SIG-M5 treated with dmso at 0.1 percent for 504 hours (cell line): ENCODE data around the gene ORM2.

ENCODE experiments used
- DNase-seq: peaks from one replicate; lab custom pipeline; 2025; ENCODE audit not compliant: unreplicated experiment; lab: John Stamatoyannopoulos, UW

The ORM2 gene

GRCh38 chr9:114291886-114292590 is 37.6 kb upstream of the ORM2 start:
- no peak for DNase-seq

DNA sequence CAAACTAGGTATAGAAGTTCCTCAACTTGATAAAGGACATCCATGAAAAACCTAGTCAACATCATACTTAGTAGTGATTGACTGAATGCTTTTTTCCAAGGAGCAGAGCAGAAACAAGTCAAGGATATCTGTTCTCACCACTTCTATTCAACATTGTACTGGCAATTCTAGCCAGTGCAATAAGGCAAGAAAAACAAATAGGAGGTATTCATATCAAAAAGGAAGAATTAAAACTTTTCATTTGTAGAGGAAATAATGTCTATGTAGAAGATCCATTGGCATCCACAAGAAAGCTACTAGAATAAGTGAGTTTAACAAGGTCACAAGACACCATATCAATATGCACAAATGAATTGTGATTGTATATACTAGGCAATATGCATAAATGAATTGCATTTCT is 35.0 kb upstream of the ORM2 start:
- DNase-seq: no peak

DNA sequence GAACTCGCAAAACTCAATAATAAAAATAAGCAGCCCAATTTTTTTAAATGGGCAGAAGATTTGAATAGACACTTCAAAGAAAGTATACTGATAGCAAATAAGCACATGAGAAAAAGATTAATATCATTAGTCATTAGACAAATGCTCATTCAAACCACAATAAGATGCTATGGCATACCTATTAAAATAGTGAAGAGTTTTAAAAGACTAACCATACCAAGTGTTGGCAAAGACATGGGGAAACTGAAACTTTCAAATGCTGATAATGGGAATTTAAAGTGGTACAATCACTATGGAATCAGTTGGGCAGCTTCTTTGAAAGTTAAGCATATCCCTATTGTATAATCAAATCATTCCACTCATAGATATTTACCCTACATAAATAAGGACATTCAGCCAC is 33.3 kb upstream of the ORM2 start:
- no peak for DNase-seq

- DNase-seq: no peak
Observed at GRCh38 chr9:114299286-114300152, 30.1 kb upstream of the ORM2 start.

- no peak for DNase-seq
Observed at GRCh38 chr9:114300153-114300845, 29.4 kb upstream of the ORM2 start.

DNA sequence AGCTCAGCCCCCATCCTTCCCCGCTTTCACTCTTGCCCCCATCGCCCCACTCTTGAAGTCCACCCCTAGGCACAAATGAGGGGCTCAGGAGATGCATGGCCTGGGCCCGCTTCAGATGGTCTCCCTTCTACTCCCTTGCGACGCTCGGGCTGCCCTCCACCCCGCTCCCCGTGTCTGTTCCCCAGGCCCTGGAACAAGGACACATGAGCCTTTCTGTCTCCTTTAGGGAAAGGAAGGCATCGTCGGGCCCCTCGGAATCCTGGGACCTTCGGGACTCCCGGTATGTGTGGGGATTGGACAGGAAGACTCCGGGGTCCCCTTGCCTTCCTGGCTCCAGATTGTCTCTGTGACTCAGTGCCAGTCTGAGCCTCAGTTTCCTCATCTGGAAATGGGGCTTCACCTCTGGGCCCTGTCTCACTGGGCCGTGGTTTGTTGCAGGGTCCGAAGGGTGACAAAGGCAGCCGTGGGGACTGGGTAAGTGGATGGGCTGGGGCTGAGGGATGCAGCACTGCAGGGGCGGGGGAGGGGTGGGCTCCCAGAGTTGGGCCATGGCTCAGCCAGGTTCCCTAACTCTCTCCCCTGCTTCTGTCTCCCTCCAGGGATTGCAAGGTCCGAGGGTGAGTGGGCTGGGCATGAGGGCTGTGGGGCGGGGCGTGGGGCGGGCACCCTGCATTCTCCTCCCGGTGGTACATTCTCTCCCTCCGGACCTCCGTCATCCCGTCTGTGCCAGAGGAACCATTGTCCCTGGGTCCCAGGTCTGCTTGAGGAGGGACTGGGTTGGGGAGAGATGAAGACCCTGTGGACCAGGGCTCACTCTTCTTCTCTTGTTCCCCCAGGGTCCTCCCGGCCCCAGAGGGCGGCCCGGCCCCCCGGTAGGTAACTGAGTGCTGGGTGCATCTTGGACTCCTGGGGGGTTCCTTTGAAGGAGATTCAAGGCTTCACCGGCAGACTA is 28.5 kb upstream of the ORM2 start:
- no peak for DNase-seq

- DNase-seq: no peak
Observed at GRCh38 chr9:114301798-114302565, 27.7 kb upstream of the ORM2 start.

- DNase-seq: no peak
Observed at GRCh38 chr9:114302727-114303126, 26.9 kb upstream of the ORM2 start.

- no peak for DNase-seq
Observed at GRCh38 chr9:114303571-114303970, 26.1 kb upstream of the ORM2 start.

DNA sequence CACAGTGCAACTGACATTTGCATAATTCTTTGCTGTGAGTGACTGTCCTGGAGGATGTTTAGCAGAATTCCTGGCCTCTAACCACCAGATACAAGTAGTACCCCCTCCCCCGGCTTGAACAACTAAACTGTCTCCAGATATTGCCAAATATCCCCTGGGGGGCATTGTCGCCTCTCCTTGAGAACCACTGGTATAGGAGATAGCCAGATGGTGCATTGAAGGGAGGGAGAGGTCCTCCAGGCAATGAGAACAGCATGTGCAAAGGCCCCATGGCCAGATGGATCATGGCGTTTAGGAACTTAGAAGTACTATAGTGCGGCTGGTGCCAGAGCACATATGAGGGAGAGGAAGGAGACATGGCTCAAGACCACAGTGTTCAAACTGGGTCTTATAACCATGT is 25.7 kb upstream of the ORM2 start:
- no peak for DNase-seq

GRCh38 chr9:114304416-114305188 is 25.1 kb upstream of the ORM2 start:
- no peak for DNase-seq

DNA sequence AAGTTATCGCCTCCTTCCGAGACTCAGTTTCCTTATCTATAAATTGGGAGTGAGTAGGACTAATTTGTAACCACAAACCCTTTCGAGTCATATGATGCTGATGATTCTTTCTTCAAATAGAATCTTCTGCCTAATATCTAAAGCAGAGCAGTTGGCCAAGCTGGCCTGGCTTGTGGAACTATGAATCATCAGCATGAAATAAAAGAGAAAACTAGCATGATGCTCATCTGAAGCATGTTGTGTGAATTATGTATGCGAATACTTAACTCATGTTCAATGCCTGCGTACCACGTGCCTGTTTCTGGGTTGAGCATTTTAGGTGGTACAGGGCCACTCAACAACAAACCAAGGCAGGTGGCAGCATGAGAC is 21.8 kb upstream of the ORM2 start:
- DNase-seq: no peak

- no peak for DNase-seq
Observed at GRCh38 chr9:114308361-114308950, 21.2 kb upstream of the ORM2 start.

GRCh38 chr9:114309096-114309495 is 20.6 kb upstream of the ORM2 start:
- DNase-seq: no peak

- DNase-seq: no peak
Observed at GRCh38 chr9:114310471-114311450, 18.9 kb upstream of the ORM2 start.

DNA sequence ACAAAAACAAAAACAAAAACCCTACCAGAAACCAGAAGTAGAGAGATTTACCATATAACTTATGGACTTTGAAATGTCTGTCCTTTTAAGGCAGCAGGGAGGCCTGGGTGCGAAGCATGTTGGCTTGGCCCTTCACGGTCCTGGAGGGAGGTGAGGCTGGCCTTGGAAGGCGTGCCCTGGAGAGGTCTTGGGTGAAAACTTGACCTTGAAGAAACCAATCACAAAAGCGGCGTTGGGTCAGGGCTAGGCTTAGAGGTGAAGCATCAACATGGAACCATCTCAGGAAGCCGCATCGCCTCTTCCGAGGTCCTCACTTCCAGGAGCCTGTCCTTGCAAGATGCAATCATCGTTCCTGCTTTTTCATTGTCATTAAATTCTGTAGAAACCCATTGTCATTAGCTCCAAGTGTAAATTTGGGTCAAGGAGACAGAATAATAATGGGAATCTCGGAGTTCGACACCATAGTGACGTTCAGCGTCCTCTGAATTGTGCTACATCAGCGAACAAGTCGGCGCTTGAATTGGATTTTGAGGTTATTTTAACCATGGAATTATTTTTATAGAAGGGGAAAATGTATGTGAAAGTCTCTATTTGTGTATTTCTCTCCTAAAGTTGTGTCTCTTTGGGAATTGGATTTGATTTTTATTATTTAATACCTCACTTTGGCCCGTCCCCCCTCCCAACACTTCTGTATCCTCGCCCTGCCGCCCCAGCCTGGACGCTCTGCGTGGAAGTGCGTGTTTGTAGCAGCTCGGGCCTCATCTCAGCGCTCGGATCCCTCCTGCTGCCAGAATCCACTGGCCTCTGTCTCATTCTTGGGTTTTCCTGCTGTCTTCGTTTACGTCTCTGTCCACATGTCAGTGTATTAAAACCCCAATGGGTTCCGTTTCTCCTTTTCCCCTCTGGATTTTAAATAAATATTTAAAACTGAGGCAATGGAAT is 17.8 kb upstream of the ORM2 start:
- DNase-seq: no peak

DNA sequence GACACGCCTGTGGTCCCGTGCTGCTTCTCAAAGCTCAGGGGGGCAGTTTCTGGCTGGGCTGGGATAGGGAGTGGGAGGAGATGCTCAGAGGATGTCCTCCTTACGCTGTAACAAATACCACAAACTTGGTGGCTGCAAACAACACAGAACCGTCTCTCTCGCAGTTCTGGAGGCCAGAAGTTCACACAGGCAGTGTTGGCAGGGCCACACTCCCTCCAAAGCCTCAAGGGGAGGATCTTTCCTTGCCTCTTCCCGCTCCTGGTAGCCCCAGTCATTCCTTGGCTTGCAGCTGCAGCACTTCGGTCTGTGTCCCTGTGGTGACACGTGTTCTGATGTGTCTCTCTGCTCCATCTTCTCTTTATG is 17.2 kb upstream of the ORM2 start:
- no peak for DNase-seq
